NCI-H524 treated with DMSO at 0.1 percent for 48 hours (cell line): ENCODE results near the gene DECR2.
A peak's percentile ranks its signal among the peaks of the same experiment; 100 is the strongest.
"Not testable (repeated sequence)": the region's sequence is repeated elsewhere in the genome, so short reads cannot be mapped to it uniquely, and the experiment has no call there.

Experiments used
- DNase-seq: peaks from one replicate; lab custom pipeline; 2025; lab: John Stamatoyannopoulos, UW

DECR2 gene

GRCh38 chr16:400061-400591 lies 1.6 kb upstream of the DECR2 start:
- no peak for DNase-seq

GRCh38 chr16:404971-405486 lies 3.3 kb downstream of the DECR2 start:
- no peak for DNase-seq

- no peak for DNase-seq
Measured at GRCh38 chr16:405548-406506, 4.1 kb downstream of the DECR2 start.

GRCh38 chr16:407253-407652 lies 5.6 kb downstream of the DECR2 start:
- no peak for DNase-seq

- no peak for DNase-seq
Measured at GRCh38 chr16:410516-411178, 9.0 kb downstream of the DECR2 start.

GRCh38 chr16:411576-412265 lies 10.0 kb downstream of the DECR2 start:
- DNase-seq = no peak

- no peak for DNase-seq
Measured at GRCh38 chr16:414395-415169, 12.9 kb downstream of the DECR2 start.

- not testable (repeated sequence) for DNase-seq
Measured at GRCh38 chr16:415170-415498, 13.4 kb downstream of the DECR2 start.

- DNase-seq = not testable (repeated sequence)
Measured at GRCh38 chr16:422179-422578, 20.5 kb downstream of the DECR2 start.

- DNase-seq = no peak
Measured at GRCh38 chr16:424033-424622, 22.4 kb downstream of the DECR2 start.

GRCh38 chr16:424623-425081 lies 23.0 kb downstream of the DECR2 start:
- DNase-seq = no peak

GRCh38 chr16:425082-425718 lies 23.5 kb downstream of the DECR2 start, which contains the start of gene RAB11FIP3:
Gene RAB11FIP3, plus strand, starts transcription at chr16:425649. Its CDS starts 358 bp downstream, at chr16:426007.
- peak; percentile 45 for DNase-seq

- no peak for DNase-seq
Measured at GRCh38 chr16:425740-426114, 24.0 kb downstream of the DECR2 start.

- DNase-seq = no peak
Measured at GRCh38 chr16:426115-426905, 24.6 kb downstream of the DECR2 start.

GRCh38 chr16:426906-427249 lies 25.2 kb downstream of the DECR2 start:
- DNase-seq = no peak

GRCh38 chr16:427250-427649 lies 25.6 kb downstream of the DECR2 start:
- DNase-seq = no peak

GRCh38 chr16:430904-431303 lies 29.2 kb downstream of the DECR2 start:
- no peak for DNase-seq

GRCh38 chr16:440627-441026 lies 38.9 kb downstream of the DECR2 start:
- no peak for DNase-seq

GRCh38 chr16:441447-441846 lies 39.8 kb downstream of the DECR2 start:
- DNase-seq = no peak

- DNase-seq = no peak
Measured at GRCh38 chr16:442976-443375, 41.3 kb downstream of the DECR2 start.
